ENCODE measurements around the gene DNMBP. TPM values are rescaled to one million over a fixed set of nuclear protein-coding genes. Genes with fewer than 3 reads are reported as not detected.

Gene DNMBP
- total and polyA plus RNA-seq, 2 experiments from 2014 or later, result 13.4 to 31.2 TPM

GRCh38 chr10:99966306-99966705 is 43.4 kb downstream of the DNMBP start:
- Histone ChIP-seq H3K27ac (ENCODE audit: low read depth) (no peak overlapping the region), H3K9me2 (ENCODE audit: insufficient read depth) (no peaks in the 10 kb centered on the region), H3K36me3 (ENCODE audit: insufficient read depth) (no peaks in the 10 kb centered on the region; the same call in 1 of the 2 replicates), H4K20me1 (replicated peaks; ENCODE audit: insufficient read depth) (no peaks in the 10 kb centered on the region), H3K4me3 (no peak overlapping the region), H2AFZ (no peak overlapping the region), H3K4me1 (ENCODE audit: insufficient read depth) (no peaks in the 10 kb centered on the region), H3F3A (replicated peaks; ENCODE audit: low read depth) (no peaks in the 10 kb centered on the region), H3K79me2 (replicated peaks; ENCODE audit: insufficient read depth) (no peaks in the 10 kb centered on the region), H3K27me3 (ENCODE audit: insufficient read depth) (no peaks in the 10 kb centered on the region), H3K4me2 (no peak overlapping the region)
- Mint-ChIP-seq H3K36me3 (ENCODE audit: low read depth) (peaks cover 11% of the 10 kb centered on the region), H3K27me3 (ENCODE audit: insufficient read depth, low read depth, poor library complexity) (no peaks in the 10 kb centered on the region), H3K4me3 (no peak overlapping the region), H3K4me1 (no peaks in the 10 kb centered on the region), H3K27ac (no peak overlapping the region), H3K9me3 (no peaks in the 10 kb centered on the region; the same call in 2 of the 3 replicates)
- DNase-seq (ENCODE audit: low spot score) (no peak), ATAC-seq (no peak)
- TF ChIP-seq ZNF462 (CRISPR knock-in tag; IDR thresholded peaks at IDR 0.05) (no peak), ETS1 (IDR thresholded peaks at IDR 0.05) (no peak), ZNF114 (CRISPR knock-in tag; IDR thresholded peaks at IDR 0.05) (no peak), POLR2AphosphoS5 (IDR thresholded peaks at IDR 0.05; ENCODE audit: low read depth) (no peak), CREB1 (CRISPR knock-in tag; IDR thresholded peaks at IDR 0.05; ENCODE audit: low read depth) (no peak), JUNB (IDR thresholded peaks at IDR 0.05; ENCODE audit: unreplicated experiment) (no peak), CTCF (conservative IDR thresholded peaks at IDR 0.05; ENCODE audit: low read depth in 2 of 2) (no peak), EZH2 (IDR thresholded peaks at IDR 0.05; ENCODE audit: low read depth, unreplicated experiment) (no peak), NANOG (IDR thresholded peaks at IDR 0.05; ENCODE audit: borderline replicate concordance) (no peak), ZNF331 (CRISPR knock-in tag; IDR thresholded peaks at IDR 0.05; ENCODE audit: low read depth) (no peak), EZH2phosphoT487 (IDR thresholded peaks at IDR 0.05; ENCODE audit: unreplicated experiment) (no peak), STAT1 (IDR thresholded peaks at IDR 0.05; ENCODE audit: unreplicated experiment) (no peak), REST (IDR thresholded peaks at IDR 0.05; ENCODE audit: unreplicated experiment) (no peak)

Data from GM23338 (cell line).